ENCODE results near the gene FYB1. TPM values are rescaled to one million over a fixed set of nuclear protein-coding genes. Genes with fewer than 3 reads are reported as not detected.

FYB1 gene
- total RNA-seq, 2 donors from 2014 or later: 3.1 to 4.0 TPM

DNA sequence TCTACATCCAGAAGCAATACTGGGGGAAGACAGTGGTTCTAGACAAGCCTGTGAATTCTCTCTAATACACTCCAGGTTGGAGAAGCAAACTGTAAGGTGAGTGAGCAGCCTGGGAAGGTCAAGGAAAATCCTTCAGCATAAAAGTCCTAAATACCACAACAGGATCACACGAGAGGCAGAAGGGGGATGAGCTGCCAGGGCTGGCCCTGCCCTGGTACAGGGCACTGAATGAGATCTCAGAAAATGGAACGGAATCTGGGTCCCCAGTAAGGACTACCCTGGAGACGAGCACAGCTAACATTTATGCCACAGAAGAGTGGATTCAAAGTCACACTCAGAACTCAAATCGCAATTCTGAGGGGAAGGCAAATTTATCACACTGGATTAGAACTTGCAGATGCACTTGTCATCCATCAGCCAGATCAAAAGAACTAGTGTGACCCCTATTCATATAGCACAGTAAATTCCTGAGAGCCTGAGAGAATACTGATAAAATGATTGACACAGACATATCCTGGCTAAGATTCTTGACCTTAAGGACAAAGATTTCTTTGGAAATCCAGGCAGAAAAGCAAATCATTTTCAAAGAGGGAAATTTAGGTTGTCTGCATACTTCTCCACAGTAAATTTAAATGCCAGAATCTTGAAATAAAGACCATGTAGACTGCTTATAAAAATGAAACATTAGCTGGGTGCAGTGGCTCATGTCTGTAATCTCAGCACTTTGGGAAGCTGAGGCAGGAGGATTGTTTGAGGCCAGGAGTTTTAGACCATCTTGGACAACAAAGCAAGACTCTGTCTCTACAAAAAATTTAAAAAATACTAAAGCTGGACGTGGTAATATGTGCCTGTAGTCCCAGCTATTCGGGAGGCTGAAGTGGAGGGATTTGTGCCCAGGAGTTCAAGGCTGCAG is 25.6 kb downstream of the FYB1 start:
- H3K4me1 ChIP-seq (replicated peaks): no peaks in the 10 kb centered on the region
- H3K4me3 ChIP-seq: no peak overlapping the region
- DNase-seq (ENCODE audit: low spot score): no peak
- intact Hi-C loops (cut with DNase I): no loop called here
- no peaks in the 10 kb centered on the region for H3K36me3 ChIP-seq
- no peak overlapping the region for H3K27ac ChIP-seq
- WGBS: 81% methylated on average over 6 of the region's 6 CpGs
- H3K27me3 ChIP-seq (replicated peaks; ENCODE audit: insufficient read depth): no peaks in the 10 kb centered on the region
- TF ChIP-seq POLR2AphosphoS5 (IDR thresholded peaks at IDR 0.05) (no peak), POLR2A (IDR thresholded peaks at IDR 0.05) (no peak)
- TF ChIP-seq, protein P1, sequence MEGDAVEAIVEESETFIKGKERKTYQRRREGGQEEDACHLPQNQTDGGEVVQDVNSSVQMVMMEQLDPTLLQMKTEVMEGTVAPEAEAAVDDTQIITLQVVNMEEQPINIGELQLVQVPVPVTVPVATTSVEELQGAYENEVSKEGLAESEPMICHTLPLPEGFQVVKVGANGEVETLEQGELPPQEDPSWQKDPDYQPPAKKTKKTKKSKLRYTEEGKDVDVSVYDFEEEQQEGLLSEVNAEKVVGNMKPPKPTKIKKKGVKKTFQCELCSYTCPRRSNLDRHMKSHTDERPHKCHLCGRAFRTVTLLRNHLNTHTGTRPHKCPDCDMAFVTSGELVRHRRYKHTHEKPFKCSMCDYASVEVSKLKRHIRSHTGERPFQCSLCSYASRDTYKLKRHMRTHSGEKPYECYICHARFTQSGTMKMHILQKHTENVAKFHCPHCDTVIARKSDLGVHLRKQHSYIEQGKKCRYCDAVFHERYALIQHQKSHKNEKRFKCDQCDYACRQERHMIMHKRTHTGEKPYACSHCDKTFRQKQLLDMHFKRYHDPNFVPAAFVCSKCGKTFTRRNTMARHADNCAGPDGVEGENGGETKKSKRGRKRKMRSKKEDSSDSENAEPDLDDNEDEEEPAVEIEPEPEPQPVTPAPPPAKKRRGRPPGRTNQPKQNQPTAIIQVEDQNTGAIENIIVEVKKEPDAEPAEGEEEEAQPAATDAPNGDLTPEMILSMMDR (IDR thresholded peaks at IDR 0.05): no peak
- no peaks in the 10 kb centered on the region for H3K9me3 ChIP-seq

DNA sequence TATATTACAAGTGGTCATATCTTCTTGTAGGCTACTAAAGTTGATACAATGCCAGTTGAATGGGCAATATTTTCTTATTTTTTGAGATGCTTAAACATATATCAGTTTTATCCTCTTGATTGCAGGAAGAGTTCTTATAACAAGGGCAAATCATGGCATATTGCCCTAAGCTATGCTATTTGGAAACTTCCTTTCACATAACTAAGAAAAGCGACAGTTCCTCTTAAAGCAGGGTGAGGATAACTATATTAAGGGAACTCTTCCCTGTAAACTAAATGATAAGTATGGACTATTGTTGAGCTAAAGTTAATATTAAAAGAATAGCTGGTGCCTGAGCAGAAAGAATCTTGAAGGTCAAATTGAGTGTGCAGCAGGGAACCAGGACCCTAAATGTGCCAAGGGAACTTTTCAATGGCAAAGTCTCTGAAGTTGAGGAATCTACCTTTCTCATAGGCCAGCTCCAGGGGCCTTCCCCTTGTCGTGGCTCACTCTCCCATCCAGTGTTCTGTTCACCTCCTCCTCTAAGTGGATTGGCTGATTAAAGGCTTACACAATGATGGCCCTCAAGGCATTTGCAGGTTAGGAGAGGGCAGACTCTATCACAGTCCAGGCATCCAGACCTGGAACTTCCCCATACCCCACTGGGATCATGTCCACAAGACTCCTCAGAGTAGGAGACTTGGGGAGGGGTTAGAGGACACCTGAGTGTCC is 26.8 kb downstream of the FYB1 start:
- 84% methylated on average over 2 of the region's 2 CpGs for WGBS
- TF ChIP-seq POLR2AphosphoS5 (IDR thresholded peaks at IDR 0.05) (no peak), POLR2A (IDR thresholded peaks at IDR 0.05) (no peak)
- TF ChIP-seq, protein P1 (IDR thresholded peaks at IDR 0.05): no peak
- Histone ChIP-seq H3K36me3 (no peaks in the 10 kb centered on the region), H3K9me3 (no peaks in the 10 kb centered on the region), H3K4me1 (replicated peaks) (no peaks in the 10 kb centered on the region), H3K27ac (no peak overlapping the region), H3K27me3 (replicated peaks; ENCODE audit: insufficient read depth) (no peaks in the 10 kb centered on the region), H3K4me3 (no peak overlapping the region)
- intact Hi-C loops (cut with DNase I): no loop called here
- no peak for DNase-seq (ENCODE audit: low spot score)

DNA sequence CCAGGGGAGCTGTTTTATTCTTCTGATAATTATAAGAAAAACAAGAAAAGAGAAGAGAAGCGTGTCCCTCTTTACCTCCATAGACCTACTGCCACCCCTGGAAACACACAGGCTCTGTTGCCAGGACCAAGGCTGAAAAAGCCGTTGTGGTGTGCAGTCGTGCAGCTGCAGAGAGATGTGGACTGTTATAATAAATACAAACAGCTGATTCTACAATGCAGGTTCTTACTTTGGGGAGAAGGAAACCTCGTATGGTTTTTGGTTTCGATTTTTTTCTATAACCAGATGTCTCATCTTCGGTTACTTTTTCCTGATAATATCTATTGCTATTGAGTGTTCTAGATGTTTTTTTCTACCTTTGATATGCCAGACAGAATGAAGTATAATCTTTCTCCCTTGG is 28.1 kb downstream of the FYB1 start:
- 18% methylated on average over 6 of the region's 6 CpGs for WGBS
- H3K4me3 ChIP-seq: no peak overlapping the region
- TF ChIP-seq, protein P1 (IDR thresholded peaks at IDR 0.05): no peak
- TF ChIP-seq POLR2AphosphoS5 (IDR thresholded peaks at IDR 0.05) (no peak), POLR2A (IDR thresholded peaks at IDR 0.05) (no peak)
- intact Hi-C loops (cut with DNase I): no loop called here
- H3K27ac ChIP-seq: no peak overlapping the region
- no peaks in the 10 kb centered on the region for H3K4me1 ChIP-seq (replicated peaks)
- no peaks in the 10 kb centered on the region for H3K27me3 ChIP-seq (replicated peaks; ENCODE audit: insufficient read depth)
- DNase-seq (ENCODE audit: low spot score): no peak
- H3K36me3 ChIP-seq: no peaks in the 10 kb centered on the region
- no peaks in the 10 kb centered on the region for H3K9me3 ChIP-seq

DNA sequence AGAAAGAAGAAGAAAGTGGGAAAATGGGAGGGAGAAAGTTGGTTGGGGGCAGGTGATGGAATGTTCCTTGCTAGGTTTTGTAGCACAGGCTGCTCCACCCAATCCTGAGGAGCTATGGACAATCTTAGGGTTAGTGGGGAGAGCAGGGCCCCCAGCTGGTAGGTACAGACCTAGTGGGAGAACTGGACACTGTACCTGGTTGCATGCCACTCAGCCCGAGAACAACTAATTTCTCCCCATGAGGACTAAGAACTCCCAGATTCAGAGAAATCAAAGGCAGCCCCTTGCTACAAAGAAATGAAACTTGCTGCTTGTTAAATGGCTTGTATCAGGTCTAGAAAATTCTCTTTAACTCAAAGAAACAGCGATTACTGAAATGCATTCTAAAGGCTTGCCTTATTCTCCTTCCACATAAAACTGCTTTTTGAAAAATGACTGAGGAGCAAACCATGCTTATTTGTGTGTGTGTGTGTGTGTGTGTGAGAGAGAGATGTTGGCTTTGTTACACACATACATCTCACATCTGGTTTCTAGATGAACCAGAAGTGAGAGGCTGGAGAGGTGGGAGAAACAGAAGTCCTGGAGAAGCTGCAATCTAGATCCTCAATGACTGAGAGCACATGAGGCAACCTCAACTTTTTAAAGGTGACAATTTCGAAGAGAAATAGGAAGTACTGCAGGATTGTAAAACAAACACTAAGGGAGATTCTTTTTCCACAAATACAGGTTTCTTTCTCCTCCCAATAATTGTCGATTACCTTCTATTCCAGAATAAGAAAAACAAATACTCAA is 28.9 kb downstream of the FYB1 start:
- no peak for DNase-seq (ENCODE audit: low spot score)
- Histone ChIP-seq H3K9me3 (no peaks in the 10 kb centered on the region), H3K27ac (no peak overlapping the region), H3K27me3 (replicated peaks; ENCODE audit: insufficient read depth) (no peaks in the 10 kb centered on the region), H3K4me3 (no peak overlapping the region), H3K36me3 (no peaks in the 10 kb centered on the region), H3K4me1 (replicated peaks) (no peaks in the 10 kb centered on the region)
- 79% methylated on average over 4 of the region's 4 CpGs for WGBS
- intact Hi-C loops (cut with DNase I): no loop called here
- TF ChIP-seq POLR2AphosphoS5 (IDR thresholded peaks at IDR 0.05): no peak
- TF ChIP-seq, protein P1 (IDR thresholded peaks at IDR 0.05): no peak
- no peak for TF ChIP-seq POLR2A (IDR thresholded peaks at IDR 0.05)
